ENCODE measurements around the gene SENP2. TPM values are rescaled to one million over a fixed set of nuclear protein-coding genes. Genes with fewer than 3 reads are reported as not detected.

The SENP2 gene
- total and polyA plus RNA-seq, 4 donors: 7.5 to 42.1 (median 20.4) TPM

- H3K4me1 ChIP-seq (ENCODE audit: control insufficient read depth in 5 of 5, insufficient read depth in 5 of 5, low read length in 5 of 5): peaks cover 0 to 7% (median 0%) of the 10 kb centered on the region in 5 donors
- no peaks in the 10 kb centered on the region for H3K9me3 ChIP-seq (ENCODE audit: control insufficient read depth in 4 of 4, insufficient read depth in 3 of 4, low read length in 3 of 4)
- TF ChIP-seq CTCF (IDR thresholded peaks at IDR 0.05; ENCODE audit: control extremely low read depth, extremely low read depth): no peak
- no peak for ATAC-seq (ENCODE audit: insufficient read depth, low FRiP score)
- peaks cover 0 to 36% (median 26%) of the 10 kb centered on the region in 4 donors for H3K36me3 ChIP-seq (ENCODE audit: control insufficient read depth in 4 of 4, insufficient read depth in 4 of 4, low read length in 4 of 4)
- DNase-seq: no peak
- no peak overlapping the region for H3K4me3 ChIP-seq
- H3K27ac ChIP-seq (ENCODE audit: low read depth in 1 of 2, low read length in 1 of 2): no peak overlapping the region
- H3K27me3 ChIP-seq (ENCODE audit: control insufficient read depth in 3 of 3, insufficient read depth in 3 of 3, low read length in 2 of 3): no peaks in the 10 kb centered on the region
- 95 to 97% methylated on average over 2 of the region's 2 CpGs for WGBS, 2 donors
- H3K9ac ChIP-seq (ENCODE audit: insufficient read depth in 1 of 2, low read length in 2 of 2): no peak overlapping the region
Measured at GRCh38 chr3:185654758-185655145, 68.7 kb downstream of the SENP2 start.

- peaks cover 0 to 11% (median 0%) of the 10 kb centered on the region in 5 donors for H3K4me1 ChIP-seq (ENCODE audit: control insufficient read depth in 5 of 5, insufficient read depth in 5 of 5, low read length in 5 of 5)
- H3K27me3 ChIP-seq (ENCODE audit: control insufficient read depth in 3 of 3, insufficient read depth in 3 of 3, low read length in 2 of 3): no peaks in the 10 kb centered on the region
- H3K36me3 ChIP-seq (ENCODE audit: control insufficient read depth in 4 of 4, insufficient read depth in 4 of 4, low read length in 4 of 4): peaks cover 0 to 36% (median 24%) of the 10 kb centered on the region in 4 donors
- no peak overlapping the region for H3K4me3 ChIP-seq
- DNase-seq: no peak
- H3K9ac ChIP-seq (ENCODE audit: insufficient read depth in 1 of 2, low read length in 2 of 2): no peak overlapping the region
- no peak for TF ChIP-seq CTCF (IDR thresholded peaks at IDR 0.05; ENCODE audit: control extremely low read depth, extremely low read depth)
- peak overlapping the region; percentile 36 to 76 for H3K27ac ChIP-seq (ENCODE audit: low read depth in 1 of 2, low read length in 1 of 2)
- no peaks in the 10 kb centered on the region for H3K9me3 ChIP-seq (ENCODE audit: control insufficient read depth in 4 of 4, insufficient read depth in 3 of 4, low read length in 3 of 4)
- WGBS, 2 donors: 93 to 98% methylated on average over 12 of the region's 12 CpGs
- no peak for ATAC-seq (ENCODE audit: insufficient read depth, low FRiP score)
Measured at GRCh38 chr3:185655426-185656320, 69.6 kb downstream of the SENP2 start.

GRCh38 chr3:185656321-185656840 lies 70.3 kb downstream of the SENP2 start:
- no peak overlapping the region for H3K9ac ChIP-seq (ENCODE audit: insufficient read depth in 1 of 2, low read length in 2 of 2)

More at GRCh38 chr3:185656321-185656840, 70.3 kb downstream of the SENP2 start:
- no peak for TF ChIP-seq CTCF (IDR thresholded peaks at IDR 0.05; ENCODE audit: control extremely low read depth, extremely low read depth)
- H3K4me1 ChIP-seq (ENCODE audit: control insufficient read depth in 5 of 5, insufficient read depth in 5 of 5, low read length in 5 of 5): peaks cover 0 to 11% (median 0%) of the 10 kb centered on the region in 5 donors
- no peak overlapping the region for H3K4me3 ChIP-seq
- H3K27ac ChIP-seq (ENCODE audit: low read depth in 1 of 2, low read length in 1 of 2): peak overlapping the region in 1 of 2 donors; percentile 76
- WGBS, 2 donors: 77 to 89% methylated on average over 8 of the region's 8 CpGs
- H3K36me3 ChIP-seq (ENCODE audit: control insufficient read depth in 4 of 4, insufficient read depth in 4 of 4, low read length in 4 of 4): peaks cover 0 to 36% (median 24%) of the 10 kb centered on the region in 4 donors
- no peaks in the 10 kb centered on the region for H3K27me3 ChIP-seq (ENCODE audit: control insufficient read depth in 3 of 3, insufficient read depth in 3 of 3, low read length in 2 of 3)
- H3K9me3 ChIP-seq (ENCODE audit: control insufficient read depth in 4 of 4, insufficient read depth in 3 of 4, low read length in 3 of 4): no peaks in the 10 kb centered on the region
- DNase-seq: no peak
- no peak for ATAC-seq (ENCODE audit: insufficient read depth, low FRiP score)

Measured in lung (tissue), 12 donors.